Measurements from ENCODE around the gene ADGRL1.

Gene ADGRL1

DNA sequence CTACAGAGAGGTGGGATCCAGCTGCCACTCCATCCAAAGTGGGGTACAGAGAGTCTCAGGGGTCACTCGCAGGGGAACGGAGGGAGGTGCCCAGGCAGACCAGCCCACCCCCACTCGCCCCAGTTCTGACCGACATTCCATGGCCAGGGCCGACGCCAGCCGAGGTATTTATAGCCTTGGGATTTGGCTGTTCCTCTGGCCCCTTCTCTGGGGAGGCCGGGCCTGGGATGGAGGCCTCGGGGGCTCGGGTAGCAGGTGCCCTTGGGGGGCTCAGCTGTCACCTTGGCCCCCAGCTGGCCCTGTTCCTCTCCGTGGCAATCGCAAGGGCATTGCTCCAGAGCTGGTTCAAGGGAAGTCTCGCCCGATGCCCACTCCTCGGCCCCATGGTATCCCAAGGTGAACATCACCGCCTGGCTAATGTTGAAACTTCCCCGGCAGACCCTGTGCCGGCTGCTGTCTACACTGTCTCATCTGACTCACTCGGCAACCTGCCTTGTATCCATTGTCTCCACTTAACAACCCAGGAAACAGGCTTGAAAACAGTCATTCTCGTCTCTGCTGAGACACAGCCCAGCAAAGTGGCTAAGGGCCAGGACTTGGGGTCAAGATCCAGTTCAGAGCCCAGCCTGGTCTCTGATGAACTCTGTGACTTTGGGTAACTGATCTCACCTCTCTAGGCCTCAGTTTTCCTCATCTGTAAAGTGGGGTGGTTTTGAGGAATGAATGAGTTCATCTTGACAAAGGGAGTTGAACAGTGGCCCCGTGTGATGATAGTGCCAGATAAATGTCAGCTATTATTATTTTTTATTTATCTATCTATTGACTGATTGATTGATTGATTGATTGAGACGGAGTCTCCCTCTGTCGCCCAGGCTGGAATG is 98.1 kb downstream of the ADGRL1 start:
- TF ChIP-seq, protein P1, sequence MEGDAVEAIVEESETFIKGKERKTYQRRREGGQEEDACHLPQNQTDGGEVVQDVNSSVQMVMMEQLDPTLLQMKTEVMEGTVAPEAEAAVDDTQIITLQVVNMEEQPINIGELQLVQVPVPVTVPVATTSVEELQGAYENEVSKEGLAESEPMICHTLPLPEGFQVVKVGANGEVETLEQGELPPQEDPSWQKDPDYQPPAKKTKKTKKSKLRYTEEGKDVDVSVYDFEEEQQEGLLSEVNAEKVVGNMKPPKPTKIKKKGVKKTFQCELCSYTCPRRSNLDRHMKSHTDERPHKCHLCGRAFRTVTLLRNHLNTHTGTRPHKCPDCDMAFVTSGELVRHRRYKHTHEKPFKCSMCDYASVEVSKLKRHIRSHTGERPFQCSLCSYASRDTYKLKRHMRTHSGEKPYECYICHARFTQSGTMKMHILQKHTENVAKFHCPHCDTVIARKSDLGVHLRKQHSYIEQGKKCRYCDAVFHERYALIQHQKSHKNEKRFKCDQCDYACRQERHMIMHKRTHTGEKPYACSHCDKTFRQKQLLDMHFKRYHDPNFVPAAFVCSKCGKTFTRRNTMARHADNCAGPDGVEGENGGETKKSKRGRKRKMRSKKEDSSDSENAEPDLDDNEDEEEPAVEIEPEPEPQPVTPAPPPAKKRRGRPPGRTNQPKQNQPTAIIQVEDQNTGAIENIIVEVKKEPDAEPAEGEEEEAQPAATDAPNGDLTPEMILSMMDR (IDR thresholded peaks at IDR 0.05; ENCODE audit: low read depth, low read length) = no peak
- no peak for DNase-seq
- Histone ChIP-seq H3K36me3 (no peaks in the 10 kb centered on the region; the same call in 1 of the 2 replicates), H3K9me3 (no peaks in the 10 kb centered on the region), H3K4me3 (ENCODE audit: low read depth, low read length) (no peak overlapping the region), H3K4me1 (no peaks in the 10 kb centered on the region), H3K27me3 (no peaks in the 10 kb centered on the region)

DNA sequence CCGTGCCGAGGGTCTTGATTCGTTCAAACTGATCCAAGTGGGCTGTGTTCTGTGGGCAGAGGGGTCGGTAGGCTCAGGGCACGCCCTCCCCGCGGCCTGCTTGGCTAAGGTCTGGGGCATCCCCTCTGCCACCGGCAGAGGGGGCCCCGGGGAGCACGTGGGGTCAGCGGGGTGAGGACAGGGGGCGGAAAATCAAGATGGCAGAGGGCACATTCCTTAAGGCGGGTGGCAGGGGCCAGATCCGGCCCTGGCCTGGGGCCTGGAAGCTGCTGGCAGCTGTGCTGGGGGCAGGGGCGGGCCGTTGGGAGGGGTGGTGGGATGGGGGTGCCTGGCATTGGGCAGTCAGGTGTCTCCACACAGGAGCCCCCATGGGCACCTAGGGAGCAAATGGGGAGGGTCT is 99.1 kb downstream of the ADGRL1 start:
- Histone ChIP-seq H3K9me3 (no peaks in the 10 kb centered on the region), H3K36me3 (peaks cover 3% of the 10 kb centered on the region), H3K4me3 (ENCODE audit: low read depth, low read length) (no peak overlapping the region), H3K4me1 (no peaks in the 10 kb centered on the region), H3K27me3 (no peaks in the 10 kb centered on the region)
- TF ChIP-seq, protein P1 (IDR thresholded peaks at IDR 0.05; ENCODE audit: low read depth, low read length) = no peak
- DNase-seq = no peak

DNA sequence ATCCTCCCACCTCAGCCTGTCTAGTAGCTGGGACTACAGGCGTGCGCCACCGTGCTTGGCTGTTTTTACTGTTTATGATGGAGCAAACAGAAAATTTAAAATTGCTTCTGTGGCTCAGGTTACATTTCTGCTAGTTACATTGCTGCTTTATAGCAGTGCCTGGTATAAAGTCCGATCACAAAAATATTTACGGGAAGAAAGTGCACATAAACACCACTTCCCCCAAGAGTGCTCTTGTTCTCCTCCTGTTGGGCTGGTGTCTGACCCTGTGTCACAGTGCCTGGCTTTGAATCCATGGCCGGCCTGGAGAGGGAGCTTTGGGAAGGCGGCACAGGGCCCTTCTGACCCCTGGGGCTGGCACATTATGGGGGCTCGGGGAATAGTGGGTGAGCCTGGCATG is 100.3 kb downstream of the ADGRL1 start:
- DNase-seq = no peak
- Histone ChIP-seq H3K9me3 (no peaks in the 10 kb centered on the region), H3K4me3 (ENCODE audit: low read depth, low read length) (no peak overlapping the region), H3K36me3 (peaks cover 11% of the 10 kb centered on the region), H3K27me3 (no peaks in the 10 kb centered on the region), H3K4me1 (no peaks in the 10 kb centered on the region)
- TF ChIP-seq, protein P1 (IDR thresholded peaks at IDR 0.05; ENCODE audit: low read depth, low read length) = no peak

DNA sequence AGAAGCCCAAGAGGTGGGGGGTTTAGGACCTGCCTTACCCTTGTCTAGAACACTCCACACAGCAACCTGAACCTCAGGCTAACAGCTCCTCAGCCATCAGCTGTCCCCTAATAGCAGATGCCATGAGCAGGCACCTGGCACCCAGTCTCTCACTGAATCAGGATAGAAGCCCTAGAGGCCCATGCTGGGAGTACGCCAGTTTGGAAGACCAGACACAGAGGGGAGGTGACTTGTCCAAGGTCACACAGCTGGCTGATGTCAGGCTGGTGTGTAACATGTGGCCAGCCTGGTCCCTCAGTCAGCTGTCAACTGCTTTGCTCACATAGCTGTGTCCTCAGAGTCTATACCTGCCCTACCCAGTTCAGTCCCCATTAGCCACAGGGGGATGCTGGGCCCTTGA is 102.7 kb downstream of the ADGRL1 start:
- H3K9me3 ChIP-seq = no peaks in the 10 kb centered on the region
- H3K27me3 ChIP-seq = no peaks in the 10 kb centered on the region
- peaks cover 14% of the 10 kb centered on the region for H3K36me3 ChIP-seq
- no peak for DNase-seq
- TF ChIP-seq, protein P1 (IDR thresholded peaks at IDR 0.05; ENCODE audit: low read depth, low read length) = no peak
- H3K4me1 ChIP-seq = no peaks in the 10 kb centered on the region
- no peak overlapping the region for H3K4me3 ChIP-seq (ENCODE audit: low read depth, low read length)

DNA sequence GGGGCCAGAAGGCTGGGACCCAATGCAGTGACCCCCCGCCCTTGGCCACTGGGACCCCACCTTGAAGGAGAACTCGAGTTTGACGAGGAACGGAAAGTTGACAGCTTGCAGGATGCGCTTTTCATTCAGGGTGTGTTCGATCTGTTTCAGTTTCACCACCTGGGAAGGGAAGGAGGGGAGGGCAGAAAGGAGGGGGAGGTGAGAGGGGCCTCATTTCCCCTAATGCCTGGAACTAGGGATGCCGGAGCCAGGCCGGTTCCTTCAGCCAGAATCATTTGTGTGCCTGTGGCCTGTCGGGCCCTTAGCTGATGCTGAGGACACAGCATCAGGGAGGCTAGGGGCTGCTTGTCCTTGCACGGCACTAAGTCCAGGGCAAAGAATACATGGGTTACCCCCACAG is 103.2 kb downstream of the ADGRL1 start:
- Histone ChIP-seq H3K4me1 (no peaks in the 10 kb centered on the region), H3K36me3 (peaks cover 14% of the 10 kb centered on the region), H3K27me3 (no peaks in the 10 kb centered on the region), H3K9me3 (no peaks in the 10 kb centered on the region), H3K4me3 (ENCODE audit: low read depth, low read length) (no peak overlapping the region)
- TF ChIP-seq, protein P1 (IDR thresholded peaks at IDR 0.05; ENCODE audit: low read depth, low read length) = no peak
- DNase-seq = no peak

DNA sequence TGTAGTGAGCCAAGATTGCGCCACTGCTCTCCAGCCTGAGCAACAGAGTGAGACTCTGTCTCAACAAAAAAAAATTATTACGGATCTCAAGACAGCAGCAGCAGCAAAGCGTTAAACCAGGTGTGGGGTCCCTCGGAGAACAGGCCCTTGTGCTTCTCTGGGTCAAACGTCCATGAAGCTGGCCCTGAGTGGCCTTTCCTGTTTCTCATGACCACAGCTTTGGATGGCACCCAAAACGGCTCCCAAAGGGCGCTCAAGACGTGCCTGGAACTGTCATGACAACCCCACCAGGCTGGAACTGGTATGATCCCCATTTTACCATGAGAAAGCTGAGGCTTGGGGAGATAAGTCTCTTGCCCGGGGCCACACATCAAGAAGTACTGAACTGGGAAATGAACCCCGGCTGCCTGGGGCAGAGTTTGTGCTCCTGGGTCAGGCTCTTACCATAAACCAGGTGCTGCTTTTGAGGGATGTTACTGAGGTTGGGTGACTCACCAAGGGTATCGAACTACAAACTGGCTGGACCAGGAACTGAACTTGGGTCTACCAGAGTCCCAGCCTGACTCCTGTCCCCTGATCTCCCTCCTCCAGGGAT is 103.8 kb downstream of the ADGRL1 start:
- Histone ChIP-seq H3K9me3 (no peaks in the 10 kb centered on the region), H3K4me3 (ENCODE audit: low read depth, low read length) (no peak overlapping the region), H3K4me1 (no peaks in the 10 kb centered on the region), H3K27me3 (no peaks in the 10 kb centered on the region), H3K36me3 (peaks cover 19% of the 10 kb centered on the region)
- TF ChIP-seq, protein P1 (IDR thresholded peaks at IDR 0.05; ENCODE audit: low read depth, low read length) = no peak
- no peak for DNase-seq

Measured in BE2C (cell line).